ENCODE measurements around the gene RFC5.
"Not testable (repeated sequence)": the region's sequence is repeated elsewhere in the genome, so short reads cannot be mapped to it uniquely, and the experiment has no call there.

The RFC5 gene, protein sequence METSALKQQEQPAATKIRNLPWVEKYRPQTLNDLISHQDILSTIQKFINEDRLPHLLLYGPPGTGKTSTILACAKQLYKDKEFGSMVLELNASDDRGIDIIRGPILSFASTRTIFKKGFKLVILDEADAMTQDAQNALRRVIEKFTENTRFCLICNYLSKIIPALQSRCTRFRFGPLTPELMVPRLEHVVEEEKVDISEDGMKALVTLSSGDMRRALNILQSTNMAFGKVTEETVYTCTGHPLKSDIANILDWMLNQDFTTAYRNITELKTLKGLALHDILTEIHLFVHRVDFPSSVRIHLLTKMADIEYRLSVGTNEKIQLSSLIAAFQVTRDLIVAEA

DNA sequence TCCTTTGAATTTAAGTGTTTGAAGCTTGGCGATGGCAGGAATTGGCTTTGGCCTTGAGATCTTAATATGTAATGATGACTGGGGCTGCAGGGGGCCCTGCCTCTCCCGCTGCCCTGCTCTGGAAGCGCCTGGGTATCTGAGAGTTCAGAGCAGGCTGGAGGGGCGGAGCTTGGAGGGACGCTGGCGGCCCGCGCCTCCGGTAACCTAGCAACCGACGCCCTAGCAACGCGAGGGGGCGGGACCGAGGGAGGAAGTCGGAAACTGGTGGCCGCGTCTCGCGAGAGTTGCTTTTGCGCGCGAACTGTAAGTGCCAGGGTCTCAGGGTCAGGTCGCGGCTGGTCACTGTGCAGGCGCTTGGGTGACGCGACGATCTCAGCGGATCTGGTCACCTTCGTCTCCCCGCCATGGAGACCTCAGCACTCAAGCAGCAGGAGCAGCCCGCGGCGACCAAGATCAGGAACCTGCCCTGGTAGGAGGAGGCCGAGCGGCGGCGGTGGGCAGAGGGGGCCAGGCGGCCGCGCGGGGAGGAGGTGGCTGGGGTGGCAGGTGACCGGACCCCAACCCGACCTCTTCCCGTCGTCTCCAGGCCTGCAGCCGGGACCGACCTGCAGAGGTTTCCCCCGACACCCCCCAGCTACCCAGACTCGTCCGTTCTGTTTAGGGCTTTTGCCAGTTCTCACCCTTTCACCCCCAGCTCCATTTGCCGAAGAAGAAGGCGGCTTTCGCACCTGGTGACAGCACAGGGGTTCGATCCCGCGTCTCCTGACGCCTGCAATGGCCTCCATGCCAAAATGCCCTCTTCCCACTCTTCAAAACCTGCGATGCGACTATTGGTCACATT, at the start of gene RFC5:
TSS of gene RFC5 (plus strand) at position 280 of the 841 bp plus-strand sequence. CDS start at position 405, 125 bp downstream.
- peak; percentile 97 for DNase-seq (ENCODE audit: low read depth)

DNA sequence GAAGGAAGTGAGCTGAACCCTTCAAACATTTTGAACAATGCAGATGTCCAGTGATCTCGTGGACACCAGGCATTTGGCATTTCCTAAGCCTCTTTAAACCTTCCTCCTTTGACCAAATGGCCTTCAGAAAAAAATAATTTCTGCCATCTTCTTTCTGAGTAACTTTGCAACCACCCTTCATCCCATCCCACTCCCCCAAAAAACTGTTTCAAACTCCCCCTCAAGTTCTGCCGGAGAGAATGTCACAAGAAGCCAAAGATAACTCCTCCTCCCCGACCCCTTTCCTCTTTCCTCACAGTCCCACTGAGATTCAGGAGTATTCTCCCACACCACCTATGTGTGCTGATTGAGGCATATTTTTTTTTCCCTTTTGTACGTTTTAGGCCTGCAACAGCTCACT, 49.5 kb upstream of the RFC5 start:
- no peak for DNase-seq (ENCODE audit: low read depth)

DNA sequence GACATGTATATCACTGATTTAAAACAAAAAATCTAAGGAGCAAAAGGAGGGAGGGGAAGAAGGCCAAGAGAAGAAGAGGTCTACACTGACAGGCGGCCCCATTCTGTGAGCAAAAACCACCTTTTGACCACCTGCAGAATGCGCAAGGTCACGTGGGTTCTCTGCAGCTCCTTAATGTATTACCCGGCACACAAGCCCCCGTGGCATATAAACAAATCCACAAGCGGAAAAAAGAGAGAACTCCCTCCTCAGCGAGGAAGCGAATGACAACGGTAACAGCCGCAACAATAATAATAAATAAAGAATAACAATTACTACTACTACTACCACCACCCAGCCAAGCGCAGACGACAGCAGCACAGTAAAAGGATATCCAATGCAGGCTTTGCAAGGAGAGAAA, 49.0 kb upstream of the RFC5 start:
- no peak for DNase-seq (ENCODE audit: low read depth)

DNA sequence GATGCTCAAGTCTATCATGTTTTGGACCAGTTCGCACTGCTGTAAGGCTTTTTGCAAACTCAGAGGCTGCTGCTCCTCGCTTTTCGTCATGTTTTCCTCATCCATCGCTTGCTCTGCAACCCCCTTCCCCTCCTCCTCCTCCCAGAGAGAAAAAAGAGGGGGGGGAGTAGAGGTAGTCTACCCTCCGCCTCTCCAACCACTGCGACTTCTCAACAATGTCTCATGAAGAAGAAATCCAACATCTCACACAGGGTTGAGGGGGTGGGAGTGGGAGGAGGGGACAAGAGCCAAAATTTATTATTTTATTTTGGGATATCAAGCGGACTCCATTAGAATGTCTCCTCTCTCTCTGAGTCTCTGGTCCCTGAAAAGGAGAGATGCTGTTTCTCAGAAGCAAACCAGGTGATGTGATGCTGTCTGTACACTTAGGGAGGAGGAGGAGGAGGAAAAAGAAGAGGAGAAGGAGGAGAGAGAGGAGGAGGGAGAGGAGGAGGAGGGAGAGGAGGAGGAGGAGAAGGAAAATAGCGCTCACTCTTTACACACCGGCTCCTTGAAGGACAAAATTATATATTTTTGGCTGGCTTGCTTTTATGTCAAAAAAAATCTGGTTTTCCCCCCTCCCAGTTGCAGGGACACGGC, 48.2 kb upstream of the RFC5 start:
- no peak for DNase-seq (ENCODE audit: low read depth)

DNA sequence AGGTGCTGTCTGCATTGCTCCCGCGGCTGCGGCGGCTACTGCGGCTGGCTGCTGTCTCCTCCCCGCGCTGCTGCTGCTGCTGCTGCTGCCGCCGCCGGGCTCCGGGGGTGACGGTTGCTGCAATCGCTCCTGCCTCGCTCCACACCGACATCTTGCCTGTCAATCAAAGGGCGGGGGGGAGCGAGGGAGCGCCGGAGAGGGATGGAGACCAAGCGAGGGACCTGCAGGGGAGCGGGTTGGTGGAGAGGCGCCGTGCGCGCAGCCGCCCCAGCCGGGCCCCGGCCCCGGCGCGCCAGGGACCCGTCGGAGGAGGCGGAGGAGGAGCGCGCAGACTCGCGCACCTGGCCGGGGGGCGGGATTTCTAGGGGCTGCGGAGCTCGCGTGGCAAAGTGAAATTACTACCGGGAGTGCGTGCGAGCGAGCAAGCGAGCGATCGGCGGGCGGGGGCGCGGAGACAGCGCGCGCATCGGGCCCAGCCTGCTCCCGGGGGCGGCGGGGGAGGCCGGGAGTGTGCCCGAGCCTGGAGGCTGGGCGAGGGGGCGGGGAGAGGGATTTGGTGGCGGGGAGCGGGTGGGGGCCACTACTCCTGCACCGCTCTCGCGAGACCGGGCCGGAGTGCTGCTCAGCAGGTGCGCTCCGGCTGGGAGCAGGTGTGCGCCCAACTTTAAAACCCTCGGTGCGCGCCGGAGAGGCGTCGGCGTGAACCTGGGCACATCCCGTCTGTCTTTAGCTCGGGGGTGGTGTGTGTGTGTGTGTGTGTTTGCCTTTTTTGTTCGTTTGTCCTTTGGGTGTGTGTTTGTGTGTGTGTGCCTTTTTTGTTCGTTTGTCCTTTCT, 47.5 kb upstream of the RFC5 start, which contains the start of gene KSR2:
TSS of gene KSR2 (minus strand) at position 165 of the 834 bp plus-strand sequence. CDS start 735 bp downstream, outside the sequence.
- DNase-seq (ENCODE audit: low read depth) = peak; percentile 10

DNA sequence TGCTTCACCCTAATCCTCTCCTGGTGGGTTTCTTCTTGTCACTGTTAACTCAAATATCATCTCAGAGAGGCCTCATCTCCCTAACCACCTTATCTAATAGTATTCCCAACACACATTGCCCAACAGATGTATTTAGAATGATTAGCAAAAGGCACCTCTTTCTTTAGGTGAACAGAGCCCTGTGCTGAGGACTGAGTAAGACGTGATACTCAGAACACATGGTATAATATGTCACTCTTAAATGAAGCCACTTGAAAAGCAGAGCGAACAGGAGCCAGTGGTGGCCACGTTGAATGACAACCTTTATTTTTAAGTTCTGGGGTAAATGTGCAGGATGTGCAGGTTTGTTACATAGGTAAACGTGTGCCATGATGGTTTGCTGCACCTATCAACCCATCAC, 46.2 kb upstream of the RFC5 start:
- DNase-seq (ENCODE audit: low read depth) = no peak

DNA sequence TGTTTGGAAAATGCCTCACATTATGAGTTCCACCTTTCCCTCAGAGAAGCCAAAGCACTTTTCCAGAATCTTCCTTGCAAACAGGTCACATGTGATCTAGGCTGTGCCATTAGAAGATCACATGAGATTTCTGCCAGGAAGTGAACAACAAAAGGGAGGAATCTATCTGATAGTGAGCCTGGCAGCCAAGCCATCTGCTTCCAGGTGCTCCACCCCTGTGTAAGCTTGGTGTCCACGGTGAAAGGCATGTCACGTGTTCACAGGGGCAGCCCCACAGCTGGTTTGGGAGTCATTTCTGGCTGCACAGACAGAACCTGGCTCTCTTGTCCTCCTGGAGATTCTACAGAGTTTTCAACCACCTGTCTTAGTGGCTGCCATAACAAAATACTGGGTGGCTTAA, 44.2 kb upstream of the RFC5 start:
- DNase-seq (ENCODE audit: low read depth) = no peak

DNA sequence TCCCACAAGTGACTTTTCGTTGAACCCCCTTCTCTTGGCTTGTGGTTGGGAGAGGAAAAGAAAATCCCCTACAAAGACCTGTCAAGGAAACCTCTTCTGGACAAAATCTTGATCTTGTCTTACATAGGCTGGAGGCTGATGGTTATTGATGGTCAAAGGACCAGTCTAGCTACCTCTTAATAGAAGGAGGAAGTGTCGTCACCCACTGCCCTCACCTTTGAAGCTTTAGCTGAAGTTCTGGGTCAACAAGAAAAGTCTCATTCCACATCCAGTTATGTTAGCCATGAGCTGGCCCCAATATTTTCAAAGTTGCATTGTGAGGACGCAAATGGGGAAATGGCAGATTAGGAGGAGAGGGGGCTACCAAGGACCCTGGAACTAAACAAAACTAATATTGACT, 41.5 kb upstream of the RFC5 start:
- no peak for DNase-seq (ENCODE audit: low read depth)

DNA sequence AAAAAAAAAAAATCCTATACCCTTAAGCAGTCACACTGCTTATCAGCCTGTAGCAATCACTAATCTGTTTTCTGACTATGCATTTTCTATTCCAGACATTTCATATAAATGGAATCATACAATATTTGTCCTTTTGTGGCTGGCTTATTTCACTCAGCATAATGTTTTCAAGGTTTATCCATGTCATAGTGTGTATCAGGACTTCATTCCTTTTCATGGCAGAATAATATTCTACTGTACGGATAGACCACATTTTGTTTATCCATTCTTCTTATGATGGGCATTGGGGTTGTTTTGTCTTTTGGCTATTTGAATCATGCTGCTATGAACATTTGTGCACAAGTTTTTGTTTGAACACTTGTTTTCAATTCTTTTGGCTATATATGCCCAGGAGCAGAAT, 39.1 kb upstream of the RFC5 start:
- no peak for DNase-seq (ENCODE audit: low read depth)

DNA sequence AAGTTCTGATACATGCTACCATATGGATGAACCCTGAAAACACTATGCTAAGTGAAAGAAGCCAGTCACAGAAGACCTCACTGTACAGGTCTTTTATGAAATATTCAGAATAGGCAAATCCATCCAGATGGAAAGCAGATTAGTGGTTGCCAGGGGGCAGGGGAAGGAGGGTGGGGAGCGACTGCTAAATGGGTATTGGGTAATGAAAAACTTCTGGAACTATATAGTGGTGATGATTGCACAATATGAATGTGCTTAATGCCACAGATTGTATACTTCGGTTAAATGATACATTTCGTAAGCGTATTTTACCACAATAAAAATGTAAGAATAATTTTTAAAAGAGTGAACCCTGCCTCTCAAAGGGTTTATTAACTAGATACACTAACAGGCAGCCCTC, 35.9 kb upstream of the RFC5 start:
- no peak for DNase-seq (ENCODE audit: low read depth)

DNA sequence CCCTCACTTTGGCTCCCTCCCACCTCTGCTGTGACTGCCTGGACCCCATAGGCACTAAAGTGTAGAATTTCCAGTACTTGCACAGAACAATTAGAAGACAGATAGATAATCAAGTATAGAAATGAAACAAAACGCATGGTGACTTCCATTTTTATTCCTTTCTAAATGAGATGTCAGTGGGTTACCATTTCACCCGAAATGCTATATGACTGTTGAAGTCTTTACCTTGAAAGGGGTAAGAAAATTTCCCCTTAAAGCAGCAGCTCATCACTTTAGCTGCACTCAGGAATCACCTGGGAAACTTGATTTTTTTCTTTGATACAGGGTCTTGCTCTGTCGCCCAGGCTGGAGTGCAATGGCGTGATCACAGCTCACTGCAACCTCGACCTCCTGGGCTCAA, 35.2 kb upstream of the RFC5 start:
- DNase-seq (ENCODE audit: low read depth) = no peak

DNA sequence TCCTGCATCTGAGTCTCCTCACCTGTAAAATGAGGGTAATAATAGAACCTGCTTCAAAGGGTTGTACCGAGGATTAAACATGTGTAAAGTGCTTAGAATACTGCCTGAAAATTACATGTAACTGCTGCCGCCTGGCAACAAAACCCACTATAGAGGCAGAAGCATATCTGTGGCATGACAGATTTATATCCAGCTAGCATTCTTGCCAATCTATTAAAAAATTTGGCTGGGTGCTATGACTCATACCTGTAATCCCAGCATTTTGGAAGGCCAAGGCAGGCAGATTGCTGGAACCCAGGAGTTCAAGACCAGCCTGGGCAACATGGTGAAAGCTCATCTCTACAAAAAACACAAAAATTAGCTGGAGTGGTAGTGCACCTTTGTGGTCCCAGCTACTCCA, 31.3 kb upstream of the RFC5 start:
- no peak for DNase-seq (ENCODE audit: low read depth)

DNA sequence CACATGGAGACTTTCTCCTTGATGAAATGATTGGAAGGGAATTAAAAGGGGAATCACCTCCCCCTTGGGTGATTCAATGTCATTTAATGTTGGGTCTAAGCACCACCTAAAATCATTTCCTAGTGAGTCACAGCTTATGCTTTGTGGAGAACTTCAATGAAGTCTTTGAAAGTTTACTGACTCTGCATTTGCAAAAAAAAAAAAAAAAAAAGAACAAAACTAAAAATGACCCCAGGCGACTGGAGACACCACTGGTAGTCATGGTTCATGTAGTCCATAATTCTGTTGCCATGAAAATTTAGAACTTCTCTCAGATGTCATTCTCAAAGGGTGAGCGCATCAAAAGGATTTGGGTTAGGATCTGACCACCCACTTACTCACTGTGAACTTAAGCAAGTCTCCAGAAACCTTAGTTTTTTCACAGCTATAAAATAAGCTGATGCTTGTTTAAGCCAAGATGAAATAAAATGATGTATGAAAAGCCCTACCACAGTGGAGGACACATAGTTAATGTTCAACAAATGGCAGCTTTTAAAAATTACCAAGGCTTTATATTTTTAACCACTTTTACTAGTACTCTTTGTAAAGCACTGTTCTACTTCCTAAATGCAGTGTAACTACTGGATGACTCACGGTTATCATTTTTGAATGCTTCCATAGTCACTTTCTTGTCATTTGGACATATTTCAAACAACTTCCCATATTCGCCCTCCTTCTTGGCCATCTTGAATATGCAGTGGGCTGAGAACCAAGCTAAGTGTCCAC, 29.6 kb upstream of the RFC5 start:
- no peak for DNase-seq (ENCODE audit: low read depth)

DNA sequence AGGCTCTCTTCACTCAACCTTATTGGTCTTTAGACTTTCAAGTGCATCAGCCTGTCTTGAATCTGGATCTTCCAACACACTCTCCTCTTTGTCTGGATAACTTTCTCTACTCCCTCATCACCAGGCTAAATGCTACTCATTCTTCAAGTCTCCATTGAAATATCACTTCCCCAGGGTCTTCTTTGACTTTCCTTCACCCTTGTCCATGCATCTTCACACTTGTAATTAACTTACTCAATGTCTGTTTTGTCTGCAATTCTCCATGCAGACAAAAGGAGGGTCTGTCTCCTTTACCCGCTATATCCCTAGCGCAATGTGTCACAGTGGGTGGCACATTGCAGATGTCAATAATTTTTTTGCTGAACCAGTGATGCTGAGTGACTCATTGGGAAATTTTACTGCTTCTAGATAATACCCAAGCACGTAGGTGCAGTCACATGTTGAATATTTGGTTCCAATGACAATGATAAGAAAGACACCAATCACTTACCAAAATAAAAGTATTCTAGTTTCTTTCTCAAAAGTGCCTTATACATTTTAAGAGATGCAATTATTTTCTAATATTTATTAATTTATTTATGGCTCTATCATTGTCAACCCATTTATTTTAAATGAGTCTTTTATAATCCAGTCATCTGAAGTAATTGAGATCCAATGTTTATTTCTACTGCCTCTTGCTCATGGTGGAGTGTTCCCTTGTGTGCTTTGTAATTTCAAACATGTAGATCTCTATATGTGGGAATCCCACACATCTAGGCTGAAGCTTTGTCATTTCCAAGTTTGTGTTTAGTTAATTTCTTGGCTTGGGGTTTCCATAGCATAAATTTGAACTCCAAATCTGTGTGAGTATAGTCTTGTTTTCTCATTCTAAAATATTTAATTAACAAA, 21.7 kb upstream of the RFC5 start:
- DNase-seq (ENCODE audit: low read depth) = no peak

DNA sequence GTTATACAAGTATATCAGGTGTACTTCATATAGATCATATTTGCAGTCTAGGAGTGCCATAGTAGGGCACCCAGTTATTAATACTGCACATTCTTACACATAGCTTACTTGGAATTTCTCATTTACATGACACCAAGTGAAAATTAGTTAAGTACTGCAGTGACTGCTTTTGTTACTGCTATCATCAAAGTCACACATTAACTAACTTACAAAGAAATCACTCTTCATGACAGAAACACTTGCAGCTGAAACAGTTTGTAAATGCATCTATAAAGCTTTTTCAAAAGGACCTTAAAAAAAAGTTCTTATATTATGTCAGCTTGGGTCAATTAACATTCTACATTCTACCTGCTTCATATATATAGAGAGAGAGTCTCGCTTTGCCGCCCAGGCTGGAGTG, 17.8 kb upstream of the RFC5 start:
- no peak for DNase-seq (ENCODE audit: low read depth)

DNA sequence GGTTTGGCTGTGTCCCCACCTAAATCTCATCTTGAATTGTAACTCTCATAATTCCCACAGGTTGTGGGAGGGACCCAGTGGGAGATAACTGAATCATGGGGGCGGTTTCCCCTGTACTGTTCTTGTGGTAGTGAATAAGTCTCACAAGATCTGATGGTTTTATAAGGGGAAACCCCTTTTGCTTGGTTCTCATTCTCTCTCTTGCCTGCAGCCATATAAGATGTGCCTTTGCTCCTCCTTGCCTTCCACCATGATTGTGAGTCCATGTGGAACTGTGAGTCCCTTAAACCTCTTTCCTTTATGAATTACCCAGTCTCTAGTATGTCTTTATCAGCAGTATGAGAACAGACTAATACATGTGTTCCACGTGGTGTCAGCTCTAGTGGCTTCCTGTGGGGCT, 16.7 kb upstream of the RFC5 start:
- not testable (repeated sequence) for DNase-seq (ENCODE audit: low read depth)

DNA sequence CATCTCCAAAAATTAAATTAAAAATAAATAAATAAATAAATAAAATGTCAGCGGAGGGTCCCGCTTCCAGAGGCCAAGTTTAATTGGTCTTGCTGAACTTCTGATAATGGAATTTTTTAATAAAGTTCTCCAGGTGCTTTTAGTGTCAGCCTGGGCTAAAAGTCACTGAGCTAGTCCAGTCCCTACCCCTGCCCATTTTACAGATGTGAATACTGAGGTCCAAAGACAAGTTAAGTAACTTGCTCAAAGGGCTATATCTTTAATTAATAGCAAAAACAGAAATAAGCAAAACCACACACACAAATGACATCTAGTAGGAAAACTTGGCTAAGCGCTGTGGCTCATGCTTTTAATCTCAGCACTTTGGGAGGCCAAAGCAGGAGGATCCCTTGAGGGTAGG, 5.6 kb upstream of the RFC5 start:
- DNase-seq (ENCODE audit: low read depth) = no peak

DNA sequence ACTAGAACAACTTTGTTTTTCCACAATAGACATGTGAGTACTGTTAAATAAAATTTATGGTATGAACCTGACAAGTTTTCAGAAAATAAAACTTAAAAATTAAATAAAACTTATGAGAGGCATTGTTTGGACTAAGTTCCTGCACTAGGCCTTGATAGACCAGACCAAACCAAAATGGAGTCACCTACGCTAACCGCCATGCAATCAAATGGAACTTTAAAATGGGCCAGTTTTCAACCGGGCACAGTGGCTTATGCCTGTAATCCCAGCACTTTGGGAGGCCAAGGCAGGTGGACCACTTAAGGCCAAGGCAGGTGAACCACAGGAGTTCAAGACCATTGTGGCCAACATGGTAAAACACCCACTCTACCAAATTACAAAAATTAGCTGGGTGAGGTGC, 5.1 kb upstream of the RFC5 start:
- no peak for DNase-seq (ENCODE audit: low read depth)

DNA sequence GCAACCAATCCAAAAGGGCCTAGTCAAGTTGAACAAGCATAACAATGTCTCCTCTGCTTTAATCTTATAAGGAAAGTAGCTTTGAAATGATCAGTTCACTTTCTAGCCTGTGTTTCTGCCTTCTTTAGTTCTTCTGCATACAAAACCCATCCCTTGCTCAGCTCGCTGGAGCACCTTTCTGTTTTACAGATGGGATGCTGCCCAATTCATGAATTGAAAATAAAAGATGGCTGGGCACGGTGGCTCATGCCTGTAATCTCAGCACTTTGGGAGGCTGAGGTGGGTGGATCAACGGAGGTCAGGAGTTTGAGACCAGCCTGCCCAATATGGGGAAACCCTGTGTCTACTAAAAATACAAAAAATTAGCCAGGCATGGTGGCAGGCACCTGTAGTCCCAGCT, 4.5 kb upstream of the RFC5 start:
- no peak for DNase-seq (ENCODE audit: low read depth)

DNA sequence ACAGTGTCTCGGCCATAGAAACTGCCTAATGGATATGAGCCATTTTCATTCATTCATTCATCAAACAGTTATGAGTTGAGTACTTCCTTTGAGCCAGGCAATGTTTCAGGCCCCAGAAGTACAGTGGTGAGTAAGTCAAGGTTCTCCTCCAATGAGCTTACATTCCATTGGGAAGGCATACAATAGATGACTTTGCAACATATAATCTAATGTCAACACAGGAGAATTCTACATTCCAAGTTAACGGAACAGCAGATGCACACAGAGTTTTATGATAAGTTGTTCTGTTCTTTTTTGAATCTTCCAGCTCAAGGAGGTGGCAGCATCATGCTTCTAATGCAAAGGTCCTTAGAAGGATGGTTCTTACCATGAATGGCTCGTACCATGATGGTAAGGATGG, 3.2 kb upstream of the RFC5 start:
- DNase-seq (ENCODE audit: low read depth) = no peak
